OCI-LY7 (cell line): ENCODE measurements around the gene TRPC1. TPM values are rescaled to one million over a fixed set of nuclear protein-coding genes. Genes with fewer than 3 reads are reported as not detected.

Experiments used
- BruUV-seq: library from RNA; stranded (reverse); fragments of 400-500 nt; replicated peaks from 2 replicates; lab custom pipeline; 2021; lab: Mats Ljungman, UMichigan
- CTCF ChIA-PET: fragments of 300-600 bp; sonication (Branson Sonifier 250); formaldehyde crosslinking; loops from one replicate; lab custom pipeline; 2022; ENCODE audit warnings: antibody characterized with exemption; ENCODE audit not compliant: unreplicated experiment; lab: Charles Lee
- POLR2A ChIA-PET: fragments of 300-600 bp; sonication (Branson Sonifier 250); formaldehyde crosslinking; loops from one replicate; lab custom pipeline; 2022; ENCODE audit warnings: antibody characterized with exemption; lab: Charles Lee
- DNase-seq: peaks from one replicate; pipeline ENCODE4 v3.0.0-alpha.2; 2015; ENCODE audit warnings: low spot score
- H2AFZ ChIP-seq: fragments of 200-600 bp; sonication (generic), shearing (Covaris generic); 2 replicates; pipeline ENCODE4 v1.6.1; 2014; ENCODE audit warnings: mild to moderate bottlenecking, antibody characterized with exemption, low read length, moderate library complexity
- H3K27ac ChIP-seq: fragments of 200-600 bp; sonication (generic); 2 replicates; pipeline ENCODE4 v1.5.1; 2014; ENCODE audit warnings: mixed run types, low read depth, mild to moderate bottlenecking, moderate library complexity, low read length, inconsistent platforms; ENCODE audit not compliant: poor library complexity, severe bottlenecking
- H3K36me3 ChIP-seq: fragments of 200-600 bp; sonication (generic); 2 replicates; pipeline ENCODE4 v1.6.1; 2014; ENCODE audit warnings: mild to moderate bottlenecking, antibody characterized with exemption, low read length, moderate library complexity, mixed read lengths; ENCODE audit not compliant: insufficient read depth
- H3K4me1 ChIP-seq: fragments of 200-600 bp; sonication (generic); 2 replicates; pipeline ENCODE4 v1.5.1; 2014; ENCODE audit warnings: mild to moderate bottlenecking, low read length; ENCODE audit not compliant: insufficient read depth, poor library complexity, severe bottlenecking
- H3K4me2 ChIP-seq: fragments of 200-600 bp; sonication (generic); 2 replicates; pipeline ENCODE4 v1.6.1; 2014; ENCODE audit warnings: mild to moderate bottlenecking, low read length
- H3K4me3 ChIP-seq: fragments of 200-600 bp; sonication (generic); 2 replicates; pipeline ENCODE4 v1.5.1; 2014; ENCODE audit warnings: mild to moderate bottlenecking, low read depth, low read length; ENCODE audit not compliant: poor library complexity, severe bottlenecking
- H3K79me2 ChIP-seq: fragments of 200-600 bp; sonication (generic); 2 replicates; pipeline ENCODE4 v1.6.1; 2016; ENCODE audit warnings: low read depth, mild to moderate bottlenecking, low read length, moderate library complexity, mixed read lengths; ENCODE audit not compliant: insufficient read depth
- H3K9me2 ChIP-seq: fragments of 200-600 bp; sonication (generic); 2 replicates; pipeline ENCODE4 v1.6.1; 2016; ENCODE audit warnings: mild to moderate bottlenecking, low read length, mixed read lengths; ENCODE audit not compliant: insufficient read depth
- H3K9me3 ChIP-seq: fragments of 200-600 bp; sonication (generic); 2 replicates; pipeline ENCODE4 v1.6.1; 2014; ENCODE audit warnings: mild to moderate bottlenecking, mixed run types, low read length, mixed read lengths
- H4K20me1 ChIP-seq: fragments of 200-600 bp; sonication (generic); 2 replicates; pipeline ENCODE4 v1.6.1; 2014; ENCODE audit warnings: mild to moderate bottlenecking, antibody characterized with exemption, low read length, moderate library complexity, mixed read lengths; ENCODE audit not compliant: insufficient read depth
- EZH2phosphoT487 ChIP-seq: fragments of 200-600 bp; sonication (generic); IDR thresholded peaks from 2 replicates; pipeline ENCODE4 v1.6.1; 2018; ENCODE audit warnings: low read depth, borderline replicate concordance, mild to moderate bottlenecking, mixed run types, antibody characterized with exemption, low read length, moderate library complexity, mixed read lengths
- intact Hi-C: fragments of 100-400 bp; cut with micrococcal nuclease; formaldehyde crosslinking; loops from one replicate; pipeline ENCODE4 v1.10.0; 2022; ENCODE audit not compliant: unreplicated experiment
- total RNA-seq, 2 experiments: library from RNA; depleted of rRNA in 1 of 2; stranded (reverse); fragments of >200 nt in 1 of 2; shearing (Covaris generic) in 1 of 2; gene quantifications; 2 replicates each; pipeline ENCODE4 v1.2.3, GENCODE V29; 2014 to 2022
- TF ChIP-seq, protein P1 (sequence below): fragments of 200-600 bp; sonication (generic); conservative IDR thresholded peaks from 2 replicates; pipeline ENCODE4 v1.5.1; 2014; ENCODE audit warnings: mild to moderate bottlenecking, antibody characterized with exemption, low read length, moderate library complexity, mixed read lengths

Gene TRPC1
- total RNA-seq, 2 experiments from 2014 or later = 0.60 to 0.74 TPM

DNA sequence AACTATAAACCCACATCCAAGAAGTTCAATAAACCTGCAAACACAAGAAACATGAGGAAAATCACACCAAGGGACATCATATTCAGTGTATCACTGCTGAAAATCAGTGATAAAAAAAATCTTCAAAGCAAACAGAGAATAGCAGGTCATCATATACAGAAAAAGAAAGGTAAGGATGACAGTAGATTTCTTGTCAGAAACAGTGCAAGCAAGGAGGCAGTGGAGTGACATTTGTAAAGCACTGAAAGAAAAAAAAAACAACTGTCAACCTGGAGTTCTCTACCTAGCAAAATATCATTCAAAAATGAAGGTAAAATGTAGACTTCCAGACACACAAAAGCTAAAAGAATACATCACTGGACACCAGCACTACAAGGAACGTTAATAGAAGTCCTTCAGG lies 71.5 kb downstream of the TRPC1 start:
- Histone ChIP-seq H3K9me3 (no peaks in the 10 kb centered on the region), H4K20me1 (no peaks in the 10 kb centered on the region), H3K4me1 (no peaks in the 10 kb centered on the region), H2AFZ (no peak overlapping the region), H3K79me2 (no peaks in the 10 kb centered on the region), H3K36me3 (no peaks in the 10 kb centered on the region), H3K9me2 (no peaks in the 10 kb centered on the region), H3K4me2 (no peak overlapping the region), H3K27ac (no peak overlapping the region), H3K4me3 (no peak overlapping the region)
- intact Hi-C loops = no loop called here
- no peak for TF ChIP-seq EZH2phosphoT487
- TF ChIP-seq, protein P1, sequence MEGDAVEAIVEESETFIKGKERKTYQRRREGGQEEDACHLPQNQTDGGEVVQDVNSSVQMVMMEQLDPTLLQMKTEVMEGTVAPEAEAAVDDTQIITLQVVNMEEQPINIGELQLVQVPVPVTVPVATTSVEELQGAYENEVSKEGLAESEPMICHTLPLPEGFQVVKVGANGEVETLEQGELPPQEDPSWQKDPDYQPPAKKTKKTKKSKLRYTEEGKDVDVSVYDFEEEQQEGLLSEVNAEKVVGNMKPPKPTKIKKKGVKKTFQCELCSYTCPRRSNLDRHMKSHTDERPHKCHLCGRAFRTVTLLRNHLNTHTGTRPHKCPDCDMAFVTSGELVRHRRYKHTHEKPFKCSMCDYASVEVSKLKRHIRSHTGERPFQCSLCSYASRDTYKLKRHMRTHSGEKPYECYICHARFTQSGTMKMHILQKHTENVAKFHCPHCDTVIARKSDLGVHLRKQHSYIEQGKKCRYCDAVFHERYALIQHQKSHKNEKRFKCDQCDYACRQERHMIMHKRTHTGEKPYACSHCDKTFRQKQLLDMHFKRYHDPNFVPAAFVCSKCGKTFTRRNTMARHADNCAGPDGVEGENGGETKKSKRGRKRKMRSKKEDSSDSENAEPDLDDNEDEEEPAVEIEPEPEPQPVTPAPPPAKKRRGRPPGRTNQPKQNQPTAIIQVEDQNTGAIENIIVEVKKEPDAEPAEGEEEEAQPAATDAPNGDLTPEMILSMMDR = no peak
- POLR2A ChIA-PET = no interaction called here
- no peak for DNase-seq
- CTCF ChIA-PET = no interaction called here
- no TSS peak for BruUV-seq

DNA sequence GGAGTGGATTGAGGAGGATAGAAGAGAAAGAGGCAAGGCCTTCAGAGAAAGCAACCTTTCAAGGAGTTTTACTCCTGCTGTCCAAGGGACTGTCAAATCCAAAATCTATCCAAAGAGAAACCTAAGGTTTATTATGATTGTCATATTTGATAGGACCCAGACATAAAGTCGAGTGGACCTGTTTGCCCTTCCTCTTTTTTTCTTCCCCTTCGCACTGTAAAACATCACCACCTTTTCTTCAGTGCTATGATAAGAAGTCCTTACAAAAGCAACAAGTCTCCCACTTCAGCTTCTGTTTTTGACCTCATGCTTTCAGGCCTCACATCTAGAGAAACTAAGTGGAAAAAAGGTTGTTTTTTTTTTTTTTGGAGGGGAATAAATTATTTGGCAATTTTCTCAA lies 73.0 kb downstream of the TRPC1 start:
- ChIA-PET CTCF (no interaction called here), POLR2A (interaction anchor here (0.7 kb wide), 1 partner anchor 53 kb away, joined by 4 read pairs; no protein-coding TSS in a partner anchor)
- Histone ChIP-seq H3K9me2 (no peaks in the 10 kb centered on the region), H4K20me1 (no peaks in the 10 kb centered on the region), H3K4me2 (no peak overlapping the region), H3K4me1 (no peaks in the 10 kb centered on the region), H3K9me3 (no peaks in the 10 kb centered on the region), H3K27ac (no peak overlapping the region), H3K79me2 (no peaks in the 10 kb centered on the region), H2AFZ (no peak overlapping the region), H3K4me3 (no peak overlapping the region), H3K36me3 (no peaks in the 10 kb centered on the region)
- BruUV-seq = no TSS peak
- no peak for DNase-seq
- intact Hi-C loops = no loop called here
- TF ChIP-seq, protein P1 = no peak
- TF ChIP-seq EZH2phosphoT487 = no peak

DNA sequence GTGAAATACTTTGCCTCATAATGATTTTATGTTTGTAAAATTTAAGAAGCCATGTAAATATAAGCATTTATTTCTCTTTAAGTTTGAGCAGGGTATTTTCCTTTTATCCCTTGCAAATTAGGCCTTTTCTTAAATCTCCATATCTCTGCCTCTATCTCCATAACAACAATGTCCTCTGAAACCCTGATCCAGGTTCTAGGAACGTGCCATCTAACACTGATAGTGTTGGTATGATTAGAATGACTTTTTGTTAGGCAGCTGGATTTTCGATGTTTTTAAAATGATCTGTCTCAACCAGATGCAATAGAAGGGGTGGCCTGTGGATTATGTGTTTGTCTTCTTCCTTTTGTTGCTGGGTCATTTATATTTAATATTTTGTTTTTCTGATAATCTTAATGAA lies 77.9 kb downstream of the TRPC1 start:
- H3K4me1 ChIP-seq = no peaks in the 10 kb centered on the region
- no peak for DNase-seq
- no peaks in the 10 kb centered on the region for H3K9me2 ChIP-seq
- no peak overlapping the region for H3K27ac ChIP-seq
- BruUV-seq = no TSS peak
- H2AFZ ChIP-seq = no peak overlapping the region
- H3K9me3 ChIP-seq = no peaks in the 10 kb centered on the region
- ChIA-PET CTCF (no interaction called here), POLR2A (no interaction called here)
- no peaks in the 10 kb centered on the region for H4K20me1 ChIP-seq
- H3K4me2 ChIP-seq = no peak overlapping the region
- no peak overlapping the region for H3K4me3 ChIP-seq
- no peaks in the 10 kb centered on the region for H3K36me3 ChIP-seq
- intact Hi-C loops = no loop called here
- no peak for TF ChIP-seq EZH2phosphoT487
- TF ChIP-seq, protein P1 = no peak
- H3K79me2 ChIP-seq = no peaks in the 10 kb centered on the region
